AG10803 (cell line): ENCODE measurements around the gene ZYG11A.

Experiments
- DNase-seq: peaks from one replicate; pipeline ENCODE4 v3.0.0; 2010; ENCODE audit warnings: low read depth
- H3K4me3 ChIP-seq: 2 replicates; pipeline ENCODE4 v1.5.1; 2011; ENCODE audit warnings: mild to moderate bottlenecking, low read length, control low read depth
- CTCF ChIP-seq: conservative IDR thresholded peaks from 2 replicates; pipeline ENCODE4 v1.5.1; 2011; ENCODE audit warnings: mild to moderate bottlenecking, low read length, control low read depth, inconsistent platforms

ZYG11A gene

GRCh38 chr1:52914463-52914862 is 71.9 kb downstream of the ZYG11A start:
- no peak for DNase-seq
- H3K4me3 ChIP-seq, result no peak overlapping the region
- TF ChIP-seq CTCF, result no peak

- H3K4me3 ChIP-seq, result no peak overlapping the region
- no peak for TF ChIP-seq CTCF
- no peak for DNase-seq
These were observed 72.8 kb downstream of the ZYG11A start for GRCh38 chr1:52915211-52915854.

DNA sequence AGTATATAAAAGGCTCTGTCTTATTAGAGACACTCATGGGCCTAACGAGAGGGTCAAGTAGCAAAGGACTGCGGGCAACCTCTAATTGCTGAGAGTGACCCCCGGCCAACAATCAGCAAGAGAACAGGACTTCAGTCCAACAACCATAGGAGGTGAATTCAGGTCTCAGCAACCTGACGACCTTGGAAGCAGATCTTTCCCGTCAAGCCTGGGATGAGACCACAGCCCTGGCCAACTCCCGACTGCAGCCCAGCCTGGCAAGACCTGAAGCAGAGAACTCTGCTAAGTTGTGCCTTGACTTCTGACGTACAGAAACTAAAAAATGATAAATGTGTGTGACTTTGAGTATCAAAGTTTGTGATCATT is 73.3 kb downstream of the ZYG11A start:
- no peak for TF ChIP-seq CTCF
- no peak for DNase-seq
- no peak overlapping the region for H3K4me3 ChIP-seq

DNA sequence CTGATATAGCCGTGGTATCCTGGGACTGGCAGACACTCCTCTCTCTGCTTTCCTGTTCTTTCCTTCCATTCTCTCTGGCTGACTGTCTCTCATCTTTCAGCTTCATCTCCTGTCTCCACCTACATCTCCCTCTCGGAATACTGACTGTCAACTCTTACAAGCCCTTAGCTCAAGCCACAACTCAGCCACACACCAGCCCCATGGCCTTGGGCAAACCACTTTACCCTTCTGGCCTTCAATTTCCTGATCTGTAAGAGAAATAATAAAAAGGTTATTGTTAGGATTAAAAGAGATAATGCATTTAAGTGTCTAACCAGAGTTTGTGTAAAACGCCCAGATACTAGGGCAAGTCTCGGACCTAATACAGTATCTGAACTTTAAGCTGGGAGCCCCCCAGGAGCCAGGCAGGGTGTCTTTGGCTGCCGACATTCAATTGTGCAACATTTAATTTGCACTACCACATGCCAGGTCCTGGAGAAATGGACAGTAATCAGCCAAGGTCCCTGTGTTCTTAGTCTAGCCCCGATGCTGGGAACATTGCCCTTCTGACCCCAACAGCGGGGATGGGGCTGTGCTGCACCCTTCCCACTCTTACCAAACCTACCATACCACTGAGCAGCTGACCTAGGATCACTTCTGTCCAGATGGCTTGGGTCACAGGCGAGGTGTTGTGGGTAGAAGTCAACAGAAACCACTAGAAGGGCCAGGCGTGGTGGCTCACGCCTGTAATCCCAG is 73.8 kb downstream of the ZYG11A start:
- TF ChIP-seq CTCF, result no peak
- H3K4me3 ChIP-seq, result no peak overlapping the region
- DNase-seq, result no peak

GRCh38 chr1:52917156-52917555 is 74.6 kb downstream of the ZYG11A start:
- H3K4me3 ChIP-seq, result no peak overlapping the region
- no peak for DNase-seq
- TF ChIP-seq CTCF, result no peak

GRCh38 chr1:52917581-52917980 is 75.0 kb downstream of the ZYG11A start:
- no peak overlapping the region for H3K4me3 ChIP-seq
- TF ChIP-seq CTCF, result no peak
- DNase-seq, result no peak

DNA sequence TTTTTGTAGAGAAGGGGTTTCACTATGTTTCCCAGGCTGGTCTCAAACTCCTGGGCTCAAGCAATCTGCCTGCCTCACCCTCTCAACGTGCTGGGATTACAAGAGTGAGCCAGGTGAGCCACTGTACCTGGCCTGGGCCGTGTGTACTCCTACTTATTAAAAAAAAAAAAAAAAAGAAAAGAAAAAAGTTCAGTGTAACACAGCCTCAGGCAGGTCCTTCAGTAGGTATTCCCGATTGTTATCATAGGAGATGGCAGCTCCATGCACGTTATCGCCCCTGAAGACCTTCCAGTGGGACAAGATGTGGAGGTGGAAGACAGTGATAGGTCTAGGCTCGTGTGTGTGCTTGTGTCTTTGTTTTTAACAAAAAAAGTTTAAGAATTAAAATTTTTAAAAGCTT is 75.6 kb downstream of the ZYG11A start:
- DNase-seq, result no peak
- H3K4me3 ChIP-seq, result no peak overlapping the region
- TF ChIP-seq CTCF, result no peak
